Left kidney (tissue), 2 donors: ENCODE data around the gene SALL3. TPM values are rescaled to one million over a fixed set of nuclear protein-coding genes. Genes with fewer than 3 reads are reported as not detected.

Experiments
- DNase-seq: peaks from one replicate; pipeline ENCODE4 v3.0.0-alpha.2; 2013
- polyA plus RNA-seq: library from polyadenylated mRNA; unstranded; fragments of 120-200 nt; gene quantifications from one replicate; pipeline ENCODE4 v1.2.1, GENCODE V29; 2013; ENCODE audit not compliant: insufficient read length

SALL3 gene
- polyA plus RNA-seq, 1 donor = 9.6 TPM

DNA sequence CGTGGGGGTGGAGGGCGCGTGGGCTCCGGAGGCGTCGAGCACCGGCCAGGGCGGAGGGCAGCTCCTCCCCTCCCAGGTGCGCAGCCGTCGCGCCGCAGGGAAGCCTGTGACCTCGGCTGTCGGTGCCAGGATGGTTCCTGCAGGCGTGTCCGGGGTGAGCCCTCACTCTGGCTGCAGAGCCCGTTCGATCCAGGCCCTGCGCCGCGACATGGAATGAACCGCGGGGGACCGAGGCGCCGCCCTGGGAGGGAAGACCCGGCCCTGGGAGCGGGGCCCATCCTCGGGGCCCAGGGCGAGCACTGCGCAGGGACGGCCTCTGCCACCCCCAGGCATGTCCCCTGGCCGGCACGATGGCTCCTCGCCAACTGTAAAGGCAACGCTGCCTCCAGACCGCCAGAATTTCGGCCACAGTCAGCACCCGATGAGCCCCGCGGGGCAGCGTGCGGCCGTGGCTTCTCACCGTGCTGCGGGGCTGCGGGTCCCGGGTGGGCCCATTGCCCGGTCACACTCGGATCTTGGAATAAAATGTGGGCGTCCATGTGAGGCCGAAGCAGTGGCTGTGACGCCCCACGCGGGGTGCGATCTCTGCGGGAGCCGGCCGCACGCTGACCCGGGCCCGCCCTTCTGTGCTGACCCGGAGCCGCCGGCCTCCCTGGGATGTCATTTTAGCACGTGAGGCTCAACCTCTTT is 26.6 kb downstream of the SALL3 start:
- no peak for DNase-seq

- DNase-seq = no peak
Measured at GRCh38 chr18:79007440-79007839, 27.8 kb downstream of the SALL3 start.

GRCh38 chr18:79008356-79008940 is 28.8 kb downstream of the SALL3 start:
- DNase-seq = no peak

DNA sequence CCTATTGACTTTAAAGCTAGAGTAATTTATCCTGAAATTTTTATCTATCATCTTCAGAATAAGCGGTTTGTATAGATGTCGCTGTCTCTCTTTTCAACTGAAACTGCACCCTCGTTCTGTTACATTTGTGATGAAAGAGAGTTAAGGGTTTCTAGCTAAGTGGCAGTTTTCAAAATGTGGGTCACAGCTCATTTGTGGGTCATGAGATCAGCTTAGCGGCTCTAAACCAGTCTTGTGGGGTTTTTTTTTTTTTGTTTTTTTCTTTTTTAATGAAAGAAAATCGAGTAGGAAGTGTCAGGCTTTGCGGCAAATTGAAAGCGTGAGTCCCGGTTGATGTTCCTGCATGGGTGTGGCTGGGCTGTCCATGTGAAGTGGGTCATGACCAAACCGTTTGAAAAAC is 31.2 kb downstream of the SALL3 start:
- no peak for DNase-seq

DNA sequence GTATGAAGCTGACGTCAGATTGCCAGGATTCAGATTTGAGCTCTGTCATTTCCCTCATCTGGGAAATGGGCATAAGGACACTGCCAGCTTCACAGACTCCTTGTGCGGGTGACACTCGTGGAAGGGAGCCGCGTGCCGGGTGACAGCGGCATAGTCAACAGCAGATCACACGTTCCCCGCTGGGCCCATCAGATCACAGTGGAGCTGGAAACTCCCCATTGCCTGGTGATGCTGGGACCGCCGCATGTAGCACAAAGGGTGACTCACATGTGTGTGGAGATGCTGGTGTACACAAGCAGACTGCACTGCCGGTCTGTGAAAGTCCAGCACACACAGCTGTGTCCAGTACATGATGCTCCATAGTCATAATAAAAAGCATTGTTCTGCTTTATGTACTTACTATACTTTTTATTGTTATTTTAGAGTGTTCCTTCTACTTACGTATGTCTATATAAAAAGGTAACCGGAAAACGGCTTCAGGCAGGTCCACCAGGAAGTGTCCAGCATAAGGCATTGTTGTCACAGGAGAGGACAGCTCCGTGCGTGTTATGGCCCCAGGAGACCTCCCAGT is 31.8 kb downstream of the SALL3 start:
- no peak for DNase-seq

- no peak for DNase-seq
Measured at GRCh38 chr18:79013869-79014268, 34.3 kb downstream of the SALL3 start.

DNA sequence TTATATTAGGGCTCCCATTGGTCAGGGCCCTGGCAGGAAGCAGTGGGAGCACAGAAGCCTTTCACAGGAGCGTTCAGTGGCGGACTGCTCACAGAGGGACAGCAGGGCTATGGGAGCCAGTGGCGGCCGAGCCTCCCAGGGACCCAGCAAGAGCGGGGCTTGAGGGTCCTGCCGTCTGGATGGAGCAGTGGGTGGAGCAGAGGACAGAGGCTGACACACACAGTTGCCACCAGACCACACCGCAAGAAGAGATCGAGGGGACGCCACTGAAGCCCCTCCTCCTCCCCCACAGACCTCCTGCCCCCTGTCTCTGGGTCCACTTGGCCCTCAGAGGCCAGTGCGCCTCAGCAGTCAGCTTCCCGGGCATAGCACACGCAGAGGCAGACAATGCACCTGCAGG is 39.3 kb downstream of the SALL3 start:
- no peak for DNase-seq

- peak; percentile 19 for DNase-seq
Measured at GRCh38 chr18:79019881-79020280, 40.3 kb downstream of the SALL3 start.

- no peak for DNase-seq
Measured at GRCh38 chr18:79022603-79023002, 43.0 kb downstream of the SALL3 start.

GRCh38 chr18:79026491-79026890 is 46.9 kb downstream of the SALL3 start:
- no peak for DNase-seq

DNA sequence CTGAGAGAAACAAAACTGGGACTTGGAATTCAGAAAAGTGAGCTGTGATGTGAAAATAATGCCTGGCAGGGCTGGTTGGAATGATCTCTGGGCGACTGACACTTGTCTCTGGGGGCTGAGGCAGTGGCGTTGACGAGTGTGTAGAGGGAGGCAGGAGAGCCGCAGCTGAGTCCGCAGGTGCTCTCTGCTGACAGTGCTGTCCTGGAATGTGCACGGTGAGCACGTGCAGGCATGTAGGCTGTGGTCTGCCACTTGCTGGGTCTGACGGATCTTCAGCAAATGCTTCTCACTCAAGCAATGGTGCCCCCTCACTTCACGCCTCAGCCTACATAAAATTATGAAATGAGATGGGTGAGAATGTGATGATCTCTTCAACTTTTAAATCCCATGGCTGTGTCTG is 51.1 kb downstream of the SALL3 start:
- no peak for DNase-seq

- DNase-seq = no peak
Measured at GRCh38 chr18:79042276-79042675, 62.7 kb downstream of the SALL3 start.

- DNase-seq = no peak
Measured at GRCh38 chr18:79043288-79043687, 63.7 kb downstream of the SALL3 start.

GRCh38 chr18:79046522-79046921 is 66.9 kb downstream of the SALL3 start:
- no peak for DNase-seq

DNA sequence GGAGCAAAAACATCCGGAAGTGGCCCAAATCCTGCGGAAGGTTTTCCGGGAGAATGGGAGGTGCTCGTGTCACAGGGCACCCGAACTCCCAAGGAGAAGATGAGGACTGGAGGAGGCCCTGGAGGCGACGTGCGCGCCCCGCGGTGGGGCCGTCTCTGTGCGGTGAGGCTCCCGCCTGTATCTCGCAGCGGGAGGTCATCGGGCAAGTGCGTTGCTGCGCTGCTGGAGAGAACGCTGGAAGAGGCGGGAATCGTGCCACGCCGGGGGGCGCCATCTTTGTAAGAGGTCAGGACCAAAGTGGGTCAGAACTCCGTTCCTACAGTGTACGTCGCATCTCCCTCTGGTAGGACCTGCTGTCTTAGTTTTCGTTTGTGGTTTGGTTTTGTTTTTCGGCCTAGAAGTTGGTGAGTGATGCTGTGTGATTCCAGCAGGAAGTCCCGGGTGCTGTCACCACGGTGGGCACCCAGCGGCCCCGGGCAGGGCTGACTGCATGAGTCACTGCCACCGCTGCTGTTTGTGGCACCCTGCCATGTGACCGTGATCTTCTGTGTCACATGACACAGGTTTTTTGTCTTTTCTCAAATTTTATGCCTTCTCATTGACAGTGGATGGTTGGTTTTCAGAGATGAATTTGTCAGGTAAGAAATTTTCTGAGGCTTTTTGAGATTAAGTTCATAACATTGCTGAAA is 68.1 kb downstream of the SALL3 start:
- no peak for DNase-seq

DNA sequence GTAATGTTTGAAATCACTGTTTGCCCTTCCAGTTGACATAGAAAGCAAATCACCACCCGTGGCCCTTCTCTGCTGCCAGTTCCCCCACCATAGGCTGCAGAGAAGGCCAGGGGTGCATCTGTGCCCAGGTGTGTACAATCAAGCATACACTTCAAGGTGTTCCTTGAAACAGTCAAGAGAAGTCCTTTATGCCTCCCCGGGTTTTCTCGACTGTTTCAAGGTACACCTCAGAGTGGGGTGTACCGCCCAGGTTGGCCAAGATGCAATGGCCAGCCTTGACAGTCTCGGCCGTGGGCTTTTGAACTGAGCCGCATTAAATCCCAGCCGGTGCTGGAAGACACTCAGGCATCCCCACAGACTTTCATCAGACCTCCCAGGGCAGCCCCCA is 68.6 kb downstream of the SALL3 start:
- DNase-seq = no peak

GRCh38 chr18:79049506-79049905 is 69.9 kb downstream of the SALL3 start:
- no peak for DNase-seq

Other genes with a start within 250 kb of the SALL3 start
- gene ATP9B, start 89.6 kb downstream of the SALL3 start, polyA plus RNA-seq = 43.3 TPM